ENCODE measurements around the gene LRRC10B. TPM values are rescaled to one million over a fixed set of nuclear protein-coding genes. Genes with fewer than 3 reads are reported as not detected.

The LRRC10B gene
- total RNA-seq, 3 donors from 2014 or later, result 1.5 to 3.3 TPM; not detected in 1

DNA sequence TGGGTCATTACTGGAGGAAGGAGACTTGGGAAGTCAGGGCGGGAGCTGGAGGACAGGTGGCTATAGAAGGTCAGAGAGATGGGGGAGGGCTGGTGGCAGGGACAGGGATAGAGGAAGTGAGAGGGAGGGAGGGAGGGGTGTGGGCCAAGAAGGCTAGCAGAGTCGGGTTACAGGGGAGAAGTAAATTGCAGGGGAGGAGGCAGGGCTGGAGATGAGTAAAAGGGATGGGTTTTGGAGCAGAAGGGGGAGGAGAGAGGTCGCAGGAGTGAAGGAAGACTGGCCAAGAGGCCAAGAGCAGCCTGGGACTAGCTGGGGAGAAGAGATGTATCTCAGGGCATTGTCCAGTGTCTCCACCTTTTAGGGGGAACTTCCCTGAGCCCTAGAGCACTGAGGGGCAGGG lies 33.0 kb downstream of the LRRC10B start:
- H3K27me3 ChIP-seq, result no peaks in the 10 kb centered on the region

DNA sequence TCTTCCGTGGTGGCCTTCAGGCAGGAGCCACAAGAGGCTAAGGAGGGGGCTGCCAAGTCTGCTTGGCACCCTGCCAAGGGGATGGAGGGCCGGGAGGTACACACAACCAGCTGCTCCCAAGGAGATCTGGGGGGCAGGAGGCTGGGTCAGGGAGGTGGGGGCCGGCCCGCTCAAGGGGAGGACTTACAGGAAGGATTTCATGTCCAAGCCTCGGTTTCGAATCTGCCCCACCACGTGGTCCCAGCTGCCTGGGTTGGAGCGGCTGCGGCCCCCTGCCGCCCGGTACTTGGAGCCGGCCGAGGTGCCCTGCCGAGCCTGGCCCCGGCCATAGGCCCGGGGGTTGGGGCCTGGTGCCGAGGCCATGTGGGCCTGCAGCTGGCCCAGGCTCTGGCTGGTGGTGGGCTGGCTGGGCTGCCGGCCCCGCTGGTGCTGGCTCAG lies 33.5 kb downstream of the LRRC10B start:
- peak overlapping the region in 1 of 2 donors; percentile 43 for H3K27ac ChIP-seq
- no peaks in the 10 kb centered on the region for H3K4me1 ChIP-seq
- H3K27me3 ChIP-seq, result no peaks in the 10 kb centered on the region
- peak overlapping the region in 1 of 3 donors; percentile 15 for H3K4me3 ChIP-seq
- intact Hi-C loops (cut with DNase I; ENCODE audit: low total_unique reads), result no loop called here
- H3K9me3 ChIP-seq, result no peaks in the 10 kb centered on the region
- no peak for DNase-seq (ENCODE audit: low spot score in 2 of 2)
- no peaks in the 10 kb centered on the region for H3K36me3 ChIP-seq
- TF ChIP-seq, protein P1, sequence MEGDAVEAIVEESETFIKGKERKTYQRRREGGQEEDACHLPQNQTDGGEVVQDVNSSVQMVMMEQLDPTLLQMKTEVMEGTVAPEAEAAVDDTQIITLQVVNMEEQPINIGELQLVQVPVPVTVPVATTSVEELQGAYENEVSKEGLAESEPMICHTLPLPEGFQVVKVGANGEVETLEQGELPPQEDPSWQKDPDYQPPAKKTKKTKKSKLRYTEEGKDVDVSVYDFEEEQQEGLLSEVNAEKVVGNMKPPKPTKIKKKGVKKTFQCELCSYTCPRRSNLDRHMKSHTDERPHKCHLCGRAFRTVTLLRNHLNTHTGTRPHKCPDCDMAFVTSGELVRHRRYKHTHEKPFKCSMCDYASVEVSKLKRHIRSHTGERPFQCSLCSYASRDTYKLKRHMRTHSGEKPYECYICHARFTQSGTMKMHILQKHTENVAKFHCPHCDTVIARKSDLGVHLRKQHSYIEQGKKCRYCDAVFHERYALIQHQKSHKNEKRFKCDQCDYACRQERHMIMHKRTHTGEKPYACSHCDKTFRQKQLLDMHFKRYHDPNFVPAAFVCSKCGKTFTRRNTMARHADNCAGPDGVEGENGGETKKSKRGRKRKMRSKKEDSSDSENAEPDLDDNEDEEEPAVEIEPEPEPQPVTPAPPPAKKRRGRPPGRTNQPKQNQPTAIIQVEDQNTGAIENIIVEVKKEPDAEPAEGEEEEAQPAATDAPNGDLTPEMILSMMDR (IDR thresholded peaks at IDR 0.05), result no peak
- TF ChIP-seq POLR2AphosphoS5 (IDR thresholded peaks at IDR 0.05), result no peak
- TF ChIP-seq POLR2A (IDR thresholded peaks at IDR 0.05), result no peak

More for the DNA sequence above, 33.0 kb downstream of the LRRC10B start:
- TF ChIP-seq, protein P1 (IDR thresholded peaks at IDR 0.05), result no peak
- no peak for TF ChIP-seq POLR2A (IDR thresholded peaks at IDR 0.05)
- TF ChIP-seq POLR2AphosphoS5 (IDR thresholded peaks at IDR 0.05), result no peak
- intact Hi-C loops (cut with DNase I; ENCODE audit: low total_unique reads), result no loop called here
- DNase-seq (ENCODE audit: low spot score in 2 of 2), result no peak
- no peaks in the 10 kb centered on the region for H3K9me3 ChIP-seq
- H3K36me3 ChIP-seq, result no peaks in the 10 kb centered on the region
- no peaks in the 10 kb centered on the region for H3K4me1 ChIP-seq
- H3K4me3 ChIP-seq, result no peak overlapping the region
- H3K27ac ChIP-seq, result peak overlapping the region in 1 of 2 donors; percentile 43

DNA sequence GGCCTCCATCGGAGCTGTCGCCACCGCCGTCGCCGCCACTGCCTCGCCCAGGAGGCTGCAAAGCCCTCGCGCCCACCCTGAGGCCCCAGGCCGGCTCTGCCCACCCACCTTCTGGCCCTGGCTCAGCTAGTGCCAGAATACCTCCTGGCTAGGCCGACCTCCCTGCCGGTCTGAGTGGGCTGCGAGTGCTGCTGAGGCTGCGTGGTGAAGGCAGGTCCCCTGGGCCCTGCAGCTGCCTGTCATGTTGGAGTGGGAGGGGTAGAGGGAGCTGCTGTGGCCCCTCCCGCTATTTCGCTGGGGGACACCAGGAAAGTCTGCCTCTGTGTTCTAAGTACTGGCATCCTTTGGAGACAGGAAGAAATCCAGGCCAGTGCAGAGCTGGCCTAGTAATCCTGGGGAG lies 34.2 kb downstream of the LRRC10B start:
- Histone ChIP-seq H3K4me3 (no peak overlapping the region), H3K4me1 (no peaks in the 10 kb centered on the region), H3K9me3 (no peaks in the 10 kb centered on the region)

GRCh38 chr11:61543606-61544306 lies 35.2 kb downstream of the LRRC10B start:
- TF ChIP-seq, protein P1 (IDR thresholded peaks at IDR 0.05), result no peak
- TF ChIP-seq POLR2A (IDR thresholded peaks at IDR 0.05) (no peak), POLR2AphosphoS5 (IDR thresholded peaks at IDR 0.05) (no peak)
- no peaks in the 10 kb centered on the region for H3K36me3 ChIP-seq
- H3K9me3 ChIP-seq, result no peaks in the 10 kb centered on the region
- no peaks in the 10 kb centered on the region for H3K4me1 ChIP-seq
- H3K27ac ChIP-seq, result no peak overlapping the region
- intact Hi-C loops (cut with DNase I; ENCODE audit: low total_unique reads), result no loop called here
- no peaks in the 10 kb centered on the region for H3K27me3 ChIP-seq
- H3K4me3 ChIP-seq, result no peak overlapping the region
- no peak for DNase-seq (ENCODE audit: low spot score in 2 of 2)

More for the DNA sequence above, 34.2 kb downstream of the LRRC10B start:
- Histone ChIP-seq H3K36me3 (no peaks in the 10 kb centered on the region), H3K27ac (no peak overlapping the region), H3K27me3 (no peaks in the 10 kb centered on the region)
- TF ChIP-seq, protein P1 (IDR thresholded peaks at IDR 0.05), result no peak
- TF ChIP-seq POLR2A (IDR thresholded peaks at IDR 0.05) (no peak), POLR2AphosphoS5 (IDR thresholded peaks at IDR 0.05) (no peak)
- intact Hi-C loops (cut with DNase I; ENCODE audit: low total_unique reads), result no loop called here
- DNase-seq (ENCODE audit: low spot score in 2 of 2), result no peak

- H3K4me3 ChIP-seq, result no peak overlapping the region
- H3K27me3 ChIP-seq, result no peaks in the 10 kb centered on the region
These were observed 35.9 kb downstream of the LRRC10B start for GRCh38 chr11:61544466-61544865.

More at GRCh38 chr11:61544466-61544865, 35.9 kb downstream of the LRRC10B start:
- Histone ChIP-seq H3K4me1 (no peaks in the 10 kb centered on the region), H3K9me3 (no peaks in the 10 kb centered on the region), H3K27ac (no peak overlapping the region), H3K36me3 (no peaks in the 10 kb centered on the region)
- intact Hi-C loops (cut with DNase I; ENCODE audit: low total_unique reads), result no loop called here
- TF ChIP-seq, protein P1 (IDR thresholded peaks at IDR 0.05), result no peak
- TF ChIP-seq POLR2A (IDR thresholded peaks at IDR 0.05) (no peak), POLR2AphosphoS5 (IDR thresholded peaks at IDR 0.05) (no peak)
- no peak for DNase-seq (ENCODE audit: low spot score in 2 of 2)

Data from breast epithelium (tissue), 4 donors.